ENCODE measurements around the gene SLC26A2.

SLC26A2 gene

GRCh38 chr5:149961957-149962409 is 1.4 kb downstream of the SLC26A2 start:
- Histone ChIP-seq H3K36me3 (replicated peaks) (no peaks in the 10 kb centered on the region), H3K27me3 (replicated peaks) (no peaks in the 10 kb centered on the region), H3K4me3 (ENCODE audit: low read depth, low read length) (no peak overlapping the region), H3K27ac (no peak overlapping the region)
- in situ Hi-C loops (cut with HindIII; ENCODE audit: low pct_ligation_motif_present, low sequenced_read_pairs), result no loop called here
- TF ChIP-seq CTCF (IDR thresholded peaks at IDR 0.05; ENCODE audit: low read depth, low read length, missing control alignments), result peak; percentile 69
- DNase-seq, result peak; percentile 53

- Histone ChIP-seq H3K36me3 (replicated peaks) (no peaks in the 10 kb centered on the region), H3K4me3 (ENCODE audit: low read depth, low read length) (no peak overlapping the region), H3K27ac (no peak overlapping the region), H3K27me3 (replicated peaks) (no peaks in the 10 kb centered on the region)
- DNase-seq, result no peak
- in situ Hi-C loops (cut with HindIII; ENCODE audit: low pct_ligation_motif_present, low sequenced_read_pairs), result no loop called here
- no peak for TF ChIP-seq CTCF (IDR thresholded peaks at IDR 0.05; ENCODE audit: low read depth, low read length, missing control alignments)
These were observed 2.2 kb downstream of the SLC26A2 start for GRCh38 chr5:149962601-149963300.

GRCh38 chr5:149963729-149964128 is 3.2 kb downstream of the SLC26A2 start:
- in situ Hi-C loops (cut with HindIII; ENCODE audit: low pct_ligation_motif_present, low sequenced_read_pairs), result no loop called here
- TF ChIP-seq CTCF (IDR thresholded peaks at IDR 0.05; ENCODE audit: low read depth, low read length, missing control alignments), result no peak
- H3K27ac ChIP-seq, result no peak overlapping the region
- no peaks in the 10 kb centered on the region for H3K27me3 ChIP-seq (replicated peaks)
- no peak overlapping the region for H3K4me3 ChIP-seq (ENCODE audit: low read depth, low read length)
- no peaks in the 10 kb centered on the region for H3K36me3 ChIP-seq (replicated peaks)
- DNase-seq, result no peak

GRCh38 chr5:149966946-149967345 is 6.4 kb downstream of the SLC26A2 start:
- in situ Hi-C loops (cut with HindIII; ENCODE audit: low pct_ligation_motif_present, low sequenced_read_pairs), result no loop called here
- H3K4me3 ChIP-seq (ENCODE audit: low read depth, low read length), result no peak overlapping the region

DNA sequence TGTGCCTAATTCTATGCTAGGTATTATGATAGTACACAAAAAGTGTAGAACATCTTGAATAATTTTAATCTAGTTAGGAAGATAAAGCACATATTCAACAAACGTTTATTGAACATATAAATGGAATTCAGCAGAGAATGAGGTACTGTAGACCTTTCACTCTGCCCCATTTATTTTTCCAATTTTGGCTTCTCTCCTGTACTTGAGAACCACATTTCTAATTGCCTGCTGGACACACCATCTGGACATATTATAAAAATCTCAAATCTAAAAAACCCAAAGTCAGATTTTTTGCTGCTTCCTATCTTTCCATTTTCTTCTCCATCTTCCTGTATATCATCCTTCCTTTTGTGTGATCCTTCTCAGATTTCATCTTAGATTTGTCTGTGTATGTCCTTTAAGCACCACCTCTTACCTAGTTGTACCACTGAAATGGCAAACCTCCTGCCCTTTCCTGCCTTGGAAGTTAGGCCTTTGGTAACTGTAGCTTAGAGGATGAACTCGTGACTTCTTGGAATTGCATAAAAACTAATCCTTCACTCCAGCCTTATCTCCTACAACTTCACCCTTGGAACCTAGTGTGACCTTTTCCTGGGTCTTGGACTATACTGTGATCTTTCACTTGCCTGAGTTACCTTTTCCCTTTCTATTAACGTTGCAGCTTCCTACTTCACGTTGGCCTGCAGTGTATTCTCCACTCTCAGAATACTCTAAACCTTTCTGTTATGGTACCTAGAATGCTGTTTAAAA is 8.8 kb downstream of the SLC26A2 start:
- Histone ChIP-seq H3K4me3 (ENCODE audit: low read depth, low read length) (no peak overlapping the region), H3K27me3 (replicated peaks) (no peaks in the 10 kb centered on the region), H3K27ac (no peak overlapping the region), H3K36me3 (replicated peaks) (no peaks in the 10 kb centered on the region)
- DNase-seq, result no peak
- no peak for TF ChIP-seq CTCF (IDR thresholded peaks at IDR 0.05; ENCODE audit: low read depth, low read length, missing control alignments)
- in situ Hi-C loops (cut with HindIII; ENCODE audit: low pct_ligation_motif_present, low sequenced_read_pairs), result no loop called here

More at GRCh38 chr5:149966946-149967345, 6.4 kb downstream of the SLC26A2 start:
- DNase-seq, result no peak
- TF ChIP-seq CTCF (IDR thresholded peaks at IDR 0.05; ENCODE audit: low read depth, low read length, missing control alignments), result no peak
- H3K27ac ChIP-seq, result no peak overlapping the region
- H3K27me3 ChIP-seq (replicated peaks), result no peaks in the 10 kb centered on the region
- H3K36me3 ChIP-seq (replicated peaks), result no peaks in the 10 kb centered on the region

All from brain microvascular endothelial cell (primary cell).